GM18502 (cell line): ENCODE results near the gene PPP2R5D.

Source experiments
- ATAC-seq: cut with Tn5 transposase; IDR thresholded peaks from one replicate; pipeline ENCODE4 v1.9.1; 2021; ENCODE audit warnings: mild to moderate bottlenecking; ENCODE audit not compliant: unreplicated experiment, poor library complexity

The PPP2R5D gene

GRCh38 chr6:43052842-43053544 lies 68.6 kb downstream of the PPP2R5D start:
- peak; percentile 20 for ATAC-seq

- ATAC-seq: peak; percentile 90
These were observed 69.3 kb downstream of the PPP2R5D start, which contains the start of gene CUL7 for GRCh38 chr6:43053545-43054205. Gene CUL7, minus strand, starts transcription at chr6:43053851. Its CDS starts 1,063 bp downstream, at chr6:43052788.

DNA sequence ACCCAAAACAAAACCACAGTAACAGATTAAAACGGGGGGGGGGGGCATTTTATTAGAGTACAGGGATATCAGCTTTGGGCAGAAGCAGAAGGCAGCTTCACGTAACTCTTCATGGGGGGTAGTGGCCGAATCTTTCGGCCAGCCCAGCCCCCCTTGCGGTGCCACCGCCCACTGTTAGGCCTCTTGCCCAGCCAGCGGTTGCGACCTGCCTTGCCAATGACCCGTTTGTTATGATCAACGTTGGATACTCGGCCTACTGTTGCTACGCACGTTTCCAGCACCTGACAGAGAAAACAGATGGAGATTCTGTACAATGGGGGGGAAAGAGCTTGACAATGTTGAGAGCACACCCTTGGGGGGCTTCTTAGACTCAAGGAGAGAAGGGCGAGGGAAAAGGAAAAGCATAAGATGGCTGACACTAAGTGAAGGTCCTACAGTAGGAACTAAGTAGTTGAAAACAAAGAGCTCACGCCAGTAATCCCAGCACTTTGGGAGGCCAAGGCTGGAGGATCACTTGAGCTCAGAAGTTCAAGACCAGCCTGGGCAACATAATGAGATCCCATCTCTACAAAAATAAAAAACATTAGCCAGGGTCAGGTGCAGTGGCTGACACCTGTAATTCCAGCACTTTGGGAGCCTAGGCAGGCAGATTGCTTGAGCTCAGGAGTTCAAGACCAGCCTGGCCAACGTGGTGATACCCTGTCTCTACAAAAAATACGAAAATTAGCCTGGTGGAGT lies 70.0 kb downstream of the PPP2R5D start:
- ATAC-seq: no peak

GRCh38 chr6:43055966-43056365 lies 71.6 kb downstream of the PPP2R5D start:
- ATAC-seq: no peak

DNA sequence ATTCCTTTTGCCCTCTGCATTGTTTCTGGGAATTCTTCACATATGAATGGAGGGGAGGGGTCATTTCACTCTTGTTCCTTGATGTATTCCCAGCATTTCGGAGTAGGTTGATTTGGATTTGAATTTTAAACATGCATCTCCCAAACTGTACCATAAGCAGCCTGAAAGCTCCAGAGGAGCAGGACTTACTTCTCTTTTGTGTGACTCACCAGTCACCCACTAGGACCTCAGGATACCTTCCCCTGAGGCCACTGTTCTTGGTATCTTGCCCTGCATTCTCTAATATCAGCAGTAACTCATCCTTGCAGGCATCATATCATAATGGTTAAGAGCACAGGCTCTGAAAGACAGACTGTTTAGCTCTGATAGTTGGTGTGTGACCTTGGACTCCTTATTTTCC lies 74.2 kb downstream of the PPP2R5D start:
- ATAC-seq: no peak

DNA sequence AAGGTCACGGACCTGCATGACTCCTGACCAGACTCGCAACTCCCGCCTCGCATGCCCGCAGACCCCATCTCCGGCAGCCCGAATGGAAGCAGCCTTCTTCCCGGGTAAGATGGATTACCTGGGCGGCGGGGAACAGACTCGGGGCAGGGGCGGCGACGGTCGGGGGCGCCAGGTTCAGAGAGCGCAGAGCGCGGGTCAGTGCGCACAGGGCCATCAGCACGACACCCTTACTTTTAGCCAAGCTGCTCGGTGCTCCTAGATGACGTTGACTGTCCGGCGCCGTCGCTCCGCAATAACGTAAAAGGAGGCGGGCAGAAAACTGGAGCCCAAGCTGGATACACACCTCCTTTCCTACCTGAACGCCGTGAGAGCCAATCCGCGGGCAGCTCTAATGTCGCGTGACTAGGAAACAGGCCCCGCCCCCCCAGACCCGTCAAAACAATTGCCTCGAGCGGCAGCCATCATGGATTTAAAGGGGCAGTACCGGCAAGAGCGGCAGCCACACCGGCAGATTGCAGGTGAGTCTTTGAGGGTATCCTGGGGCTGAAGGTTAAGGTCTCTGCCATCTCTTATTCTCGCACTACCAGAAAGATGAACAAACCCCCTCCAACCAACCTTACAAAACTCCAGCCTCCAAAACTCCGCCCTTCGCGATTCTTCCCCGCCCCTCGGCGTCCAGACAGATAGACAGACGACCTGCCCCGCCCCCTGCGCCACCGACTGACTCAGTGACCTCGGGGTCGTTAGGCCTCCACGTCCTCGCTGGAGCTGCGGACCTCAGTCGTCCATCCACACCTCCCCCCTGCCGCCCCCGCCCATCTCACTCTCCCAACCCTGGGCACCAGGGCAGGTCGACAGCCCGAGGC lies 75.0 kb downstream of the PPP2R5D start, which contains the start of the genes KLC4 and MRPL2:
KLC4 (plus strand) TSS at position 464 of the 866 bp plus-strand sequence. CDS start 1,705 bp downstream, outside the sequence.
MRPL2 (minus strand) TSS at position 267 of the 866 bp plus-strand sequence; CDS start at position 214, 53 bp downstream.
- peak; percentile 89 for ATAC-seq

DNA sequence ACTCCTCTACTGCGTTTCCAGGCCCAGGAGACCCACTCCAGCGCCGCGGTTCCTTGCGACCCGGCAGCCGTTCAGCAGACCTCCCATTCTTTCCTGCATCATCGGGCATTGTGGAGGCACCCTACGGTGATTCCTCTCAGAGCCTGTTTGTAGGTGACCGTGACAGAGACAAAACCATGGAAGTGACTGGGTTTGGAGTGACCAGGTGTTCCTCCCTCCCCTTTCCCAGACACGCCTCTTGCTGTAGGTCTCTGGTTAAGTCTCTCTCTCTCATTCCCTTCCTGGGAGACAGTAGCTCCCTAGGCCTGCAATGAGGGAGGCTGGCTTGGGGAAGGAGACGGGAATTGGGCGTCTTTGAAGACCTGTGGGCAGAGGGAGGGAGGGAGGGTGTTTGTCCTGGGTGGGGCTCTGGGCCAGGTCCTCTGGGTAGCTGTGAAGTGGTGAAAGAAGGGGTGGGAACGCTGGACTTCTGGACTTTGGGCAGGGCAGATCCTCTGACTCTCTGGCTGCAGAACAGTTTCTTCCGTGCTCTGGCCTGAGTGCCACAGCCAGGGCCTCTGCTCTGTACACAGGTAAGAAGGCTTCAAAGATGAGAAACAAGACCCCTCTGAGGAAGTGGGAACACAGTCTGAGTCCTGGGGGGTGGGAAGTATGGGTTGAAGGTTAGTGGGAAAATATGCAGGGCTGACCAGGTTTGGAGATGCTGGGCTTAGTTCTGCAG lies 75.8 kb downstream of the PPP2R5D start:
- no peak for ATAC-seq

GRCh38 chr6:43060755-43061633 lies 76.6 kb downstream of the PPP2R5D start:
- ATAC-seq: no peak

DNA sequence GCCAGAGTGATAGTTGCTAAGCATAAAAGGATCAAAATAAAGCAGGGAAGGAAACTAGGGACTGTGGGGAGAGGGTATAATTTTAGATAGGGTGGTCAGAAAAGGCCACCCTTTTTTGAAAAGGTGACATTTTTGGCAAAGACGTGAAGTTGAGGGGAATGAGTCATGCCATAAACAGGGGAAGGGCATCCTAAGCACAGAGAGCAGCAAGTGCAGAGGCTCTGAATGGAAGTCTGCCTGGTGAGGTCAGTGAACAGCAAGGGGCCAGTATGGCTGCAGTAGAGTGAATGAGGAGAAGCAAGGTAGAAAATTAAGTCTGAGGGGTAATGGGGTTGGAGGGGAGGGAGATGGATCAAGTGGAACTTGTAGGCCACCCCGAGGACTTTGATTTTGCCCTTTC lies 77.5 kb downstream of the PPP2R5D start:
- no peak for ATAC-seq
